NCI-H446 (cell line): ENCODE measurements around the gene RBMS1.
A peak's percentile ranks its signal among the peaks of the same experiment; 100 is the strongest.

ENCODE experiments used
- DNase-seq, 2 experiments: peaks; one replicate each; lab custom pipeline; 2025; lab: John Stamatoyannopoulos, UW

The RBMS1 gene

DNA sequence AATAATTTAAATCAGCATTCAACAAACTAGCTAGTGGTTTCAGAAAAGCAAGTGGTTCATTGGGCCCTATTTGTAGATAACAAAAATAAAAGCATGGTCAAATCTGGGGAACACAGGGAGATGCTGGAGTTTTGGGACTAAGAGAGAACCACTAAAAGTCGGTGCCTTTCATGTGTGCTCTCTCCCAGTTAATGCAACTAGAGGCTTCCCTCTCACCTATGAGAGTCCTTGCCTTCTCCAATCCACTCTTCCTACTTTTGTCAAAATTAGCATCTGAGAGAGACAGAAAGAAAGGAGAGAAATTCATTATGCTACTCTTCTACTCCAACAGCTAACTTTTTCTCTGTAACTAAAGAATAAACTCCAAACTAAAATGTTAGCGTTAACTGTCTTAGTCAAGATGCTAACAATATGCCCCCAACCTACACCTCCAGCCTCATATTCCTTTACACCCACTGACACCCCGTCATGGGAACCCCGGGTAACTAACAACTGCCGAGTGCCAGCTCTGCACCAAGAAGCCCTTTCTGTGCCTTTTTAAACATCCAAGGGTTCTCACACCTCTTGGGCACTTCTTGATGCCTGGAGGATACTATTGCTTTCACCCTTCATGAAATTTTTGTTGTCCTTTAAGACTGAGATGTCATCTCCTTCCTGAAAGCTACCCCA is 133.4 kb downstream of the RBMS1 start:
- DNase-seq: no peak

DNA sequence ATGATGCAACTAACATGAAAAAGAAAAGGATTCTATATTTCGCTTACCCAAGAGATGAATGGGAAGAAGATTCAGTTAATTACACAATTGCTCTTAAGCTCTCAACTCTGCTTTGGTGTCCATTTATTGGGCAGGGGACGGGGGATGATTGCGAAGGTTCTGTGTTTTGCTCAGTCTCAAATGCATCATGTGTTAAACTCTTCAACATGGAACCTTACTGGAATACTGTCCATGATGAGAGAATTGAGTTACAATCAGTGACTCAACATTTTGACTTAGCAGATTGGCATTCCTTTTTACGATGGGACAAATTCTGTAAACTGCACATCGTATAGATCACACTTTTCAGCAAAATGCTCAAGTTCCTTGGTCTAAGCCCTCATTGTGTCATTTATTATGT is 135.6 kb downstream of the RBMS1 start:
- no peak for DNase-seq

DNA sequence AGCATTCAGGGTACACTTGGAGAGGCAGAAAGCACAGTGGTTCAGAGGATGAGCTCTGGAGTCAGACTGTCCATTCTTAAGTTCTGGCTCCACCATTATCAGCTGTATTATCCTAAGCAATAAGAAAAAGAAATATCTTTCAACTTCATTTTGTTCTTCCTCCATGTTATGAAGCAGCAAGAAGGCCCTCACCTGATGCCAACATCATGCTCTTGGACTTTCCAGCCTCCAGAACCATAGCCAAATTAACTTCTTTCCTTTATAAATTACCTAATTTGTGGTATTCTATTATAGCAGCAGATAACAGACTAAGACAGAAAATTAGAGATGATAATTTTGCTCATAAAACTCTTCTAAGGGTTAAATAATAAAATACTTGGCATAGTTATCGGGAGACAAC is 137.1 kb downstream of the RBMS1 start:
- DNase-seq: no peak

DNA sequence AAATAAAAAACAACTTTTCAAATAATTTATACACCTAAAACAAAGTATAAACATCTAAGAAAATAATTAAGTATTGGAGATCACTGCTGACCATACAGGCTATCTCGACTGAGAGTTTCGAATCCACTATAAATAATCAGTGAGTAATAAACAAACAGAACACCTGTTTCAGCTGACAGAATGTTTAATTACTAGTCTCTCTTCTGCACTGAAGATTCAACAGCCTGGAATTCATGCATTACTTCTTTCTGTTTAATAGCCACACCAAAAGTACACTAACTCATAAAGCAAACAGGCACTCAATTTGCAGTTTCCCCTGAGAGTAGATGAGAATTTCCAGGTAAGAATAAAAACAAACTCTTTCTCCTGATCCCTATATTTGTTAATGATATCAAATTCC is 138.5 kb downstream of the RBMS1 start:
- no peak for DNase-seq

DNA sequence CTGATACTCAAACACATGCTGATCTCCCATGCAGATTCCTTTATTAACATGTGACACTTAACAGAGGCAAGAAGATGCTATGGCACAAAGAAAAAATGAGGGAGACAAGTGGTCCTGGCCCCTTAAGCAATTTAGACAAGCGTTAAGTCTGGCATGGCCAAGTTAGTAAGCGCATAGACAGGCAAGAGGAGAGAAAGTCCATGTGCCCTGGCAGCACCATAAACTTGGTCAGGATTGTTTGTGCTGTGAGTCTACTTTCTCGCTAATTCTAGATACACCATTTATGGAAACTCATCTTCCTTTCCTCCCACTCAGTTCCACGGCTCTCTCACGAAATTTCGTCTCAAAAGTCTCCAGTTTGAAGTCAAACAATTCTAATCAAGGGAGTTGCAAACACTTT is 138.9 kb downstream of the RBMS1 start:
- no peak for DNase-seq

DNA sequence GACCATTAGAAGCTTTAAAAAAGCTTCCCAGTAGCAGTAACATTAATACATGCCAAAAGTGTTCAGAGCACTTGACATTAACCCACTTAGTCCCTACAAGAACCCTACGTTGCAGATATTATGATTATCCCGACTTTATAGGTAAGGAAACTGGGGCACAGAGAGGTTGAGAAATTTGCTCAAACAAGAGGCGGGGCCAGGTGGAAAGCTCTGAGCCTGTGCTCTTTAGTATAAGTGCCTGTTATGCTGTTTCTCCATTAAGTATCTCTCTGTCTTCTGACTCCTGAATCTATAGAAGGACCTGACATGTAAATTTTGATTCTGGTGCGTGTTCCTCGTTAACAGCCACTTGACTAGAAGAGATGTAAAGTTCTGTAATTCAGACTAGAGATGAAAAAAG is 139.8 kb downstream of the RBMS1 start:
- DNase-seq: no peak

DNA sequence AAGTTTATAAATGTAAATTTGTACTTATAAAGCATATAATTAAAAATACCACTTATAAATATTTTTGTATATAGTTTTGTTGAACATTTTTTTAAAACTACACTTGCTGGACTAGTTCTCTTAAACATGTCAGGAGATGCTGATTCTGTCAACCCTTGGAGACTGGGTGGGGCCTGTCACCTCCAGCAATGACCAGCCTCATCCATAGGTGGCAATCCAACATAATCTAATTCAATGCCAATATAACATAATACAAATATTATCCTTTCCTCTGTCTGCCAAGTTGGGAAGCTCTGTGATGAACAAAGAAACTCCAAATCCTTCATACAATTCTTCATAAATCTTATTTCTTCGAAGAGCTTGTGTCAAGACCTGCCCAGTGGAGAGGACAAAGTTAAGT is 140.4 kb downstream of the RBMS1 start:
- DNase-seq: no peak

DNA sequence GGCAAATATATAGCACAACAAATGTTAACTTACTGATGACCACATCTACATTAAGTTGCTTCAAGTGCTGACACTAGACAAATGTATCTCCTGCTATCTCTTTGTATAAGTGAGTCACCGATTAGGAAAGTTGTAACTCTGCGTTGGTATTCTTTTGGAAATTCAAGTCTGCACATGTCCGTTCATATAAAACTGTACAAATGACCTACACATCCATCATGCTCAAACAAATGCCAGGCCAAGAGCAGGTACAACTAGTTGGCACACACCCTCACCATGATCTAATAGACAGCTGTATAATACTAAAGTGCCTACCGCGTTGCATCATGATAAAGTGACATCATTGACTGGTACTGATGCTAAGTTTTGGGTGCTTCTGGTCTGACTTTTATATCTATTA is 141.1 kb downstream of the RBMS1 start:
- DNase-seq: no peak

DNA sequence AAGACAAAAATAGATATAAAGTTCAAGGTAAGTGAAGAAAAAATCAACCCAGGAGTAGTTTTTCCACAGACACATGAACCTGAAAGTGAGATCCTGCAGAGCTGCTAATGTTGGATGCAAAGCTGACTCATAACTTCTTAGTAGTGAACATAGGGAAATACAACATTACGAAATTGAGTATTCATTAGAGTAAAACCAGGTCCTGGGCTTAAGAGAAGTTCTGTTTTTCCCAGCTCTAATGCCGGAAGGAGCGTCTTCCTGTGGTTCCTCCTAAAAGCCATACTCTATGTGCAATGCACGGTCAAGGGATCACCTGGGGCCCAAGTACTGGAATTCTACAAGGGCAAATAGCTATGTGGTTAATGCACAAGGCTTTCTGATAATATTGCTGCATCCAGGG is 141.7 kb downstream of the RBMS1 start:
- DNase-seq: no peak

DNA sequence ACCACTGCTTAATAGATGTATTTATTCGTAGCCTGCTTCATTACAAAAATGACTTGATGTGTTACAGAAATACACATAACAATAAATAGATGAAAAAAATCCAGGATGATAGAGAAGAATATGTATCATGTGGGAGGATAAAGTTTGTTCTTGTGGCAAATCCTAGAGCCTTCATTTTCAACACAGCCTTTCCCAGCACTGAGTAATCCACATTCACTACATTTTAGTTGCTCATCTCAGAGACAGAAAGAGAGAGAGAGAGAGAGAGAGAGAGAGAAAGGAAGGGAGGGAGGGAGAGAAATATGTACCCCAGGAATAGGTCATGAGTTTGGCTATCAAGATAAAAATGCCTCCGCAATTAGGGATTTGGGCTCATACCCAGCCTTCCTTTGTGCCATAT is 144.3 kb downstream of the RBMS1 start:
- DNase-seq: no peak

DNA sequence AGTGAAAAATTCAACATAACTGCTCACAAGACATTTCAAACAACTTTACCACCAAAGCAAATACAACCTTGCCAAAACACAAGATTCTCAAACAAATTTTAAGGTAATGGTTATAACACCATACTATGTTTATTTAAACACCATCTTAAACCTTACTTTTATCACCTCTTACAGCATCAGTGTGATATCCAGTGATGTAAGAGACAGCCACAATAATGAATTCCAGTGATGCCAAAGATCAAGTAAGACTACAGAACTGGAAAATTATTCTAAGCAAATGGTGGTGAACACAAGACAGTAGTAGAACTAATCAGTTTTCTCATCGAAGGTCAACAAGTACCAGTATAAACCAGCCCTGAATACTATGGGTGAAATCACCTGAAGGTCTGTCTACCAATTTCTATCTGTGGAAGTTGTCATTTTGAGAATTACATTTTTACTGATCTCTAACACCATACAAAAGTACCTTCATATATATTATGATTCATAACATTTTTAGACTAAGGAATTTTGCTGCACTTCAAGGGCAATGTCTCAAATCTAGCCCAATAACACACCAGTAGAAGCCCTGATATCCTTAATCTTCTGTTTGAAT is 146.2 kb downstream of the RBMS1 start:
- no peak for DNase-seq

DNA sequence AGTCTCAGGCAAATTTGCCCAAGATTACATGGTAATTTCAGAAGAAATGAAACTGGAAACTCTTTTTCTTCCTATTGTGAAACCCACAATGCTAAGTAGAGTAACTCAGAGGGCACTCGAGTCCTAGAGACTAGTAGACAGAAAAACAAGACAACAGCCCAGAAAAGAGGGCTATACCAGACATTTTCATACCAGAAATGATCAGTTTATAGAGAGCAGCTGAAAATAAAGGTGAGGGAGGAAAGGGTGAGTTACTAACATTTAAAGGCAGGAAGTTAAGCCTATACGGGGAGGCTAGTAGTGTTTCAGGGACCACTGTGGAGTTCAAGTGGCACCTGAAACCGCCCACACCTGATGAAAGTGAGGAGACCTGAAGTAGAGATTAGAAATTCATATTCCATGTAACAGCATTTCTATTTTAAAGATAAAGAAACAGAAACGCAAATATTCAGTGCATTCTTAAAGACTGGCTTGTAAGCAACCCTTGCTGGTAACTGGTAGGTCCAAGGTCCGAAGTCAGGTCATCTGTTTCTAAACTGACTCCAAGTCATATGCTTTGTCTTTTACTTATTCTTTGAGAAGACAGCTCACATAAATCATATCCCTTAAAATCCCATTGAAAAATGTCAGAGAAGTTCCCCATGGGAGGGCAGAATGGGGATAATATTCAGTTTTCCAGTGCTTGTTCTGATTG is 148.4 kb downstream of the RBMS1 start:
- no peak for DNase-seq

DNA sequence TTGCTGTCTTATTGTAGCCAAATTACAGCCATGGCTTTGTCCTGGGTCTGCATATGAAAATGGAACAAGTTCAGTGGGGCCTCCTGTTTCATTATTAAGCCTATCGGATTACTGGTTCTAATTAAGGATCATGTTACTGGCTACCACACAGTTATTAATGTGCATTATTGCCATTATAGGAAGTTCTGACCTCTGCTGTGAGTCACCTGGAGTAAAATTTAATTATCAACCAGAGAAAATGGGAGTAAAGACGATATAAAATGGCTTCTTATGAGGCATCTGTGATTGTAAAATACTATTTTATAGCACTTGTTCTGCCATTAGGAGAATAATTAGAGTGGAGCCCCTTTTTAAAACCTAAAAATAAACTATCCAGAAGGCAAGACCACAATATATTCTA is 150.2 kb downstream of the RBMS1 start:
- no peak for DNase-seq

DNA sequence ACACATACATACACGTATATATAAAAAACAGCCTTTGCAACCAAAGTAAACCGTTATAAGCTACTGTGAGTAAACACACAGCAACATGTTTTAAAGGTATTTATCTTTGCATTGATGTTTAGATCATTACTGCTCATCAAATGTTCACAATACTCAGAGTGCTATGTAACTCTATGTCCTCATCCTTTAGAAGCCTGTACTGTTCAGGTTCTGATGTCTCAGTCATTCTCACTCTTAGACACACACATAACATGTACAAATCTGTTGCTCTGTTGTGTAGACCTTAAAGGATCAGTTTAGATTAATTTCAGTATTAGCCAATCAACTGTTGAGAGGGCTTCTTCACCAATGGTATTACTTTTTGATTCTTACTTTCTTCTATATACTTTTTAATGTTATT is 153.9 kb downstream of the RBMS1 start:
- no peak for DNase-seq

DNA sequence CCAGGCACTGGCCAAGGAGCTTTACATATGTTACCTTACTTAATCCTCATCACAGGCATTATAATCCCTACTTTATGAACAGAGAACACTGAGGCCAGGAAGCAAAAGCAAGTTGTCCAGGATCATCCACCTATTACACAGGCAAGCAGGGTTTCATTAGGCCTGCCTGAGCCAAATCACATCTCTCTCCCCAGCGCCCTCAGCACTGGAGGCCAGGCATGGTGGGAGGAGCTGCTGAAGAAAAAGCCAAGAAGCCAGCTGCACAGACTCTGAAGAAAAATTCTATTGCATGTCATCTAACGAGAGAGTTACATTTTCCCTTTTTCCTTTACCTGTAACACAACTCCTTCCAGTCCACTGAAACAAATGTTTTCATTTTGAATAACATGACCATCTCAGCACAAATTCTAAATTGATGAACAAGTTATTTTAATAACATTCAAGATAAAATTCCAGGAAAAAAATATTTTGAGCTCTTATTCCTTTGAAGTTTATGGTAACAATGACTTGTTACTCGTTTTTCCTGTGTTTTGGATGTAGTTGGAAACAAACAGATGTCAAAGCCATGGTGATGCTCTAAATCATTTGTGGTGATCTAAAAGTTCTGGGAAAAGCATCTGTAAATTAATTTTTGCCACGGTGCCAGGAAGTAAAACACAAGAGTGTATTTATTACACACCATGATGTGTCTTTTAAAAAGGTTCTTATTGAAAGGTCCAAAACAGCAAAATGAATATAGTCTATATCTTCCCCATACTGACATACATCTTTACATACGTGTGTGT is 154.5 kb downstream of the RBMS1 start:
- peak in 1 of 2 experiments; percentile 18 for DNase-seq

DNA sequence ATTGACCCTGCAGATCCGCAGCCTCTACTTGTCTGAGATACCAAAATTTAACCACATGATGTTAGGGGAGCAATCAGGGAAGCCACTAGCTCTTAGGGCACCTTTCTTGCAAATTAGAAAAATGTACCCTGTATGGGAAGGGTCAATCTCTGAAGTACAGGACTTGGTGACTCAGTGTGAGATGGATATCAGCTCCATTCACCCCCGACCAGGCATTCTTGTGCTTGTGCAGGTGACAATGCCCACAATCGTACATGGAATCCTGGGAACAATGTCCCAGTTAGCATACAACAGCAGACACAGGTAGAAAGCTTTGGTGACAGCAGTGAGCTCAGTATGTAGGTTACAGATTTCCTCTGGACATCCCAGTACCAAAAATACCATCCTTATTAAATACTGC is 155.9 kb downstream of the RBMS1 start:
- no peak for DNase-seq

DNA sequence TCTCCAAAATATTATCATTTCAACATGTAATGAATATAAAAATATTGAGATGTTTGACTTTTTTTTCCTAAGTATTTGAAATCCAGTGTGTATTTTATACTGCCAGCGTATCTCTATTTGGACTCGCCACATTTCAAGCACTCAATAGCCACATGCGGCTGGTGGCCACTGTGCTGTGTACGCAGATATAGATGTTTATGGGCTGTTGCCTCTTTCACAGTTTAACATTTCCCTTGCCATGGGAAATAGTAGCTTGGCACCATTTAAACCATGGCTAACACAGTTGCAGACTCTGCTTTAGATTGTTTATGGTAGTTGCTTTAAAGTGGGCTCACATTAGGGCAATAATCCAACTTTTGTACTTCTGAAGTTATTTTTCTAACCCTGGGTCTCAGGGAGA is 157.0 kb downstream of the RBMS1 start:
- no peak for DNase-seq

DNA sequence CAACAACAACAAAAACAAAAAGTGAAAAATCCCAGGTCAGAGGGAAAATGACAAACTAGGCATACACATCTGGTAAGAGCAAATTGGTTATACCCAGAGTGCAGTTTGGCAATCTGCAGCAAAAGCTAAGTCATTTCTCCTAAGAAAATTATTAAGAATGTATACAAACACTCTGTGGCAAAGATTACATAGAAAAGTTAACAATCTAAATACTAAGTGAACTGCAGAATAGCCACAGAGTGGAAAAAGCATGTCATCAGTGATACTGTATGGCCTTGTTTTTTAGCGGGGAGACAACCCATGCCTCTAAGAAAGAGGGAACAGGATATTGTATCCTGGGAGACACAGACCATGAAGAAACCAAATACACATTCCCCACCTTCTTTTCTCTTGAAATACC is 157.5 kb downstream of the RBMS1 start:
- DNase-seq: no peak

DNA sequence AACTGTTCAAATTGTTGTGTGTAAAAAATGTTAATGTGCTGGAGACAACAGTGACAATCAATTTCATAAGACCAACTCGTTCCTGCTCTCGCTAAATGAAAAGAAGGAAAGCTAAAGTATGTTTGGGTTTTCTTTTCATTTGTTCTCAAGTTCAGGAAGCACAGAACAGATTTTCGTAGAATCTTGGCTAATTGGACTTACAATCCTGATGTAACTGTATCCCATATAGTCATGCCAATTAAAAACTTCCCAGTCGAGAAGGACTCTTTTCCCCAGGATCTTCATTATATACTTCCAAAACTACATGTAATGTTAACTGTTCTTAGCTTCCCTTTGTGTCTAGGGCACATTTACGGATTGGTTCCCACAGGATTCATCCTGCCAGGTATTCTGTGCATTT is 158.2 kb downstream of the RBMS1 start:
- no peak for DNase-seq

DNA sequence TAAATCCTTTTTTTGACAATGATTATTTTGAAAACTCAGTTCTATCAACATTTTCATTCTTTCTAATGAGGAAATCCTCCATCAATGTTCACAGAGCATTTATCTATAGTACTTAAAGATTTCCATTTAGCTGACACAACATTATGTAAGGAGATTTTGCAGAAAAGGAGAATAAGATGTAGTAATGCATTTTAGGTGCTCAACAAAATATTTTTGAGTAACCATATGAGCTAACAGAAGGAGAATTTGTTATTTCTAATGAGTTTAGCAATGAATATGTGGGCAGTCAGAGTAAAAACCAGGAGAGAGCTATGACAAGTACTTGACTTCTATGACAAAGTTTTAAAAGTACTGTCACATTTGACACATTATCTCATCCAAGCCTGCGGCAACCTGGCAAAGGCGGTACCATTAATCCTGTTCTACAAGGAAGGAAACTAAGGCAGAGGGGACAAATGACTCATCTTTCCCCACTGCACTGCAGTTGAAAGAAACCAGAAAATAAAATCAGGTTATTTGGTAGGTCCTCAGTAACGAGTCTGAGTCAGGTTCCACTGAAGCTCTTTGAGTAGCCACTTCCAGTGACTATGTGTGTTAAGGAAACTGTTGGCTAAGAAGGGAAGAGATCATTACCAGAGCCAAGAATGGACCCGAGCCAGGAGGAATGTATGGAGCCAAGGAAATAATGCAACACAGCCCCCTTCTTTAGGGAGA is 159.4 kb downstream of the RBMS1 start:
- peak in 1 of 2 experiments; percentile 50 for DNase-seq

DNA sequence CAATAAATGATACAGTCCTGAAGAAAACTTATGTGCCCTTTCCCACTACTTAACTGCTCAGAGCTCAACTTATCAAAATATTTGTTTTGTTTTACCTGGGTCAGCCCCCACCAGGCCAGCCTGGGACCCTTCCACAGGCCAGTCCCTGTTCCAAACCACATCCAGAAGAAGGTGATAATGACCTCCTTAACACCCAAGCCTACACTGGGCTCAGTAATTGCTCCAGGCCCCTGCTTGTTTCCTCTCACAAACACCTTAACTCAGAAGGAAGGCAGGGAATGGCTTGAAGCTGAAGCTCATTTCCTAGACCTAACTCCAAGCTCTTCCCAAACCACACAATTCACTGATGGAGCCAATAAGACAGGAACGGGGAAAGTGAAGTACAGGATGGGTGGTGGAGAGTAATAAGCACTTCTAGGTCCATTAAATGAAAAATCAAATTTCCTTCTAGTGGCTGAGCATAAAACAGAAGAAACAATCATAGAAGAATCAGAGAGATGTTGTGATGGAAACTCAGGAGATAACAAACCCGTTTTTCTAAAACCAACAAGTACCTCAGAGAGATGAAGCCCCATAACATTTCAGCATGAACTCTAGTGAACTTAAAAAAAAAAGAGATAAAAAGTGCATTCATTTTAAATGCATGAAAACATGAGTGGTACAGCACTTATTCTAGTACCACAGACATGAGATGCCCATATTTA is 160.1 kb downstream of the RBMS1 start:
- DNase-seq: no peak

DNA sequence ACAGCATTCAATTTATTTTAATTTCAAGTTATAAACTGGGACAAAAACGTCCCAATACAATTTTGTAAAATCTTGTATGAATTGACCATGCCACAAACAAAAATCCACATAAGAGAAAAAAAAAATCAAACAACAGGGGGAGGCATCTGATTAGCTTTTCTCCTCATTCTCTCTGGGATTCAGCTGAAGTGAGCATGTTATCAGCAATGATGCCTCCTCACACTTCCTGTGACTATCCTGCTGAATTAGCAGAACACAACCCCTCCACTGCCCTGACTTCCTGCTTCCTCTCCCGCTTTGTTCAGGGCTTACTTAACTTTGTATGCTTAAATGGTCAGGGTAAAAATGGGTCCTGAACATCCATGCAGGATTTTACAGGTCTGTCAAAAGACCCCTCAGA is 161.3 kb downstream of the RBMS1 start:
- no peak for DNase-seq
